GM19452 (cell line): ENCODE measurements around the gene MZT2A.
"Not testable (repeated sequence)": the region's sequence is repeated elsewhere in the genome, so short reads cannot be mapped to it uniquely, and the experiment has no call there.

ENCODE experiments used
- ATAC-seq: cut with Tn5 transposase; IDR thresholded peaks from one replicate; pipeline ENCODE4 v1.9.1; 2021; ENCODE audit not compliant: unreplicated experiment

MZT2A gene

GRCh38 chr2:131492015-131492417 lies at the start of gene MZT2A:
TSS of gene MZT2A (minus strand) at chr2:131492397. CDS start at chr2:131492376, 21 bp downstream.
- ATAC-seq = peak; percentile 6

GRCh38 chr2:131538856-131539255 lies 46.7 kb upstream of the MZT2A start:
- ATAC-seq = not testable (repeated sequence)

GRCh38 chr2:131536841-131537240 lies 44.6 kb upstream of the MZT2A start:
- ATAC-seq = not testable (repeated sequence)

- not testable (repeated sequence) for ATAC-seq
Observed at GRCh38 chr2:131535951-131536826, 44.0 kb upstream of the MZT2A start.

GRCh38 chr2:131535526-131535925 lies 43.3 kb upstream of the MZT2A start:
- no peak for ATAC-seq

GRCh38 chr2:131534965-131535364 lies 42.8 kb upstream of the MZT2A start:
- not testable (repeated sequence) for ATAC-seq

- ATAC-seq = not testable (repeated sequence)
Observed at GRCh38 chr2:131534317-131534672, 42.1 kb upstream of the MZT2A start.

GRCh38 chr2:131533609-131534316 lies 41.6 kb upstream of the MZT2A start:
- not testable (repeated sequence) for ATAC-seq

GRCh38 chr2:131532723-131533608 lies 40.8 kb upstream of the MZT2A start:
- ATAC-seq = not testable (repeated sequence)

- not testable (repeated sequence) for ATAC-seq
Observed at GRCh38 chr2:131531547-131532185, 39.5 kb upstream of the MZT2A start.

GRCh38 chr2:131530626-131531344 lies 38.6 kb upstream of the MZT2A start:
- not testable (repeated sequence) for ATAC-seq

GRCh38 chr2:131529864-131530445 lies 37.8 kb upstream of the MZT2A start:
- ATAC-seq = peak; percentile 5

GRCh38 chr2:131528981-131529863 lies 37.0 kb upstream of the MZT2A start:
- peak; percentile 62 for ATAC-seq

GRCh38 chr2:131527131-131528001 lies 35.2 kb upstream of the MZT2A start, which contains the start of gene CCDC74A:
TSS of gene CCDC74A (plus strand) at chr2:131527888. CDS start at chr2:131527971, 83 bp downstream.
- peak; percentile 86 for ATAC-seq

GRCh38 chr2:131525256-131525655 lies 33.1 kb upstream of the MZT2A start:
- not testable (repeated sequence) for ATAC-seq

GRCh38 chr2:131521961-131522781 lies 30.0 kb upstream of the MZT2A start:
- ATAC-seq = no peak
